Posterior cingulate gyrus (tissue), 11 donors: ENCODE measurements around the gene CRB2.

Source experiments
- DNase-seq, 10 donors: peaks; one replicate each; pipeline versions ENCODE4 v3.0.0 to v3.0.0-alpha.2; 2020 to 2021; ENCODE audit warnings: mixed read lengths in 3 of 10
- intact Hi-C: fragments of 100-400 bp; cut with DNase I; formaldehyde crosslinking; loops from one replicate; pipeline ENCODE4 v1.15.1; 2023

Gene CRB2

DNA sequence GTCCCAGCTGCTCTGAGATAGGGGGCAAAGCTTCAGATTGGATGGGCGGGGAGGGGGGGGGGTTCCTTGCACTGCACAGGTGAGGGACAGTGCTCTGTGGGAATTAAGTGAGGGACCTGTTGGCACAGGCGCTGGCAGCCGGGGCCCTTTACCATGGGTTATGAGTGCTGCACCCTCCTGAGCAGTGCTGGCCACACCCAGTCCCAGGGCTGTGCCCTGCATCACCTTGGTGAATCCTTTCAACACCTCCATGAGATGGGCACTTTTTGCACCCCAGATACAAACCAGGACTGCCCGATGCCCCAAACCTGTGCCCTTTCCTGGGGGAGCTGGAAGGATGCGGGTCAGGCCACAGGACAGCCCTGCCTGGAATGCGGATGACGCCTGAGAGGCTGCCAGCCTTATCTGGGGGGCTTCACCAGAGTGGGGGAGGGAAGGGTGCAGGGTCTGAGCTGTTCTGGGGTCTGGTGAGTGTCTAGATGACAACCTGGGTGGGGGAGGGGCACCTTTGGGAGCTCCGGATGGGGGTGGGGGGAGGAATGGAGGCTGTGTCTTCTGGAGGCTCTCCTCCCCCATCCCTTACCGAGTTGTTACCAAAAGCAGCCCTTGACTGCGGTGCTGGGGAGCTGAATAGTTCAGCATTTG lies 5.2 kb downstream of the CRB2 start:
- intact Hi-C loops = no loop called here
- no peak for DNase-seq

DNA sequence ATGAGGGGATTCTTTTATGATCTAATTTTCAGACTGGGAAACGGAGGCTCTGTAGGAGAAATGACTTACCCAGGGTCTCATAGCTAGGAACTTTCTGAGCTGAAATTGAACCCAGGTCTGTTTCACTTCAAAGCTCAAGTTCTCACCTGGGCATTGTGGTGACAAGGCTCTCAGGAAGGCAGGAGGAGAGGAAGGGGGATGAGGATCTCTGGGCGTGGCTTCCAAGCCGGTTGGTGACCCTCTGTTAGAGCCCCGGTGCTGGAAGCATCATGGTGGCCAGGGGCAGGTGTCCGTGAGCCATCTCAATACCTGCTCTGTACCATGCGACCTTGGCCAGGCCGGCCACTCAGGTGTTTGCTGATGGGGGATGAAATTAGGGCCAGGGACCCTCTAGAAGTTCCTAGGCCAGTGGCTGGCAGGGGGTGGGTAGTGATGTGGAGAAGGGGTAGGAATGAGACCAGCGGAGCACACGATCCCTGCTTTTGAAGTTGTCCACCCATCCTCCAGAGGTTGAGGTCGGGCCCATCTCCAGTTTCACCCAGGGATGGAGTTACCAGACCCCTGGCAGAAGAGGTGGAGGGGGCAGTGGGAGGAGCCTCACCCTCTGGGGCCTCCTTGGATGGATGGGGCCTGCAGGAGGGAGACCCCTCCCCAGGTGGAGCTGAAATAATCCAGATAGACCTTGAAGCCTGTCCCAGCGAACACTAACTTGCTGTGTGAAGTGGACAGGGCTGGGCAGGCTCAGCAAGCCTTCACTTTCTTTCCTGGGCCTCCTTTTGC lies 5.9 kb downstream of the CRB2 start:
- intact Hi-C loops = no loop called here
- DNase-seq = no peak

GRCh38 chr9:123362856-123363255 lies 6.9 kb downstream of the CRB2 start:
- no peak for DNase-seq
- intact Hi-C loops = no loop called here

GRCh38 chr9:123364241-123364824 lies 8.3 kb downstream of the CRB2 start:
- peak in 7 of 10 donors; percentile 46 to 95 (median 67) for DNase-seq
- intact Hi-C loops = no loop called here

DNA sequence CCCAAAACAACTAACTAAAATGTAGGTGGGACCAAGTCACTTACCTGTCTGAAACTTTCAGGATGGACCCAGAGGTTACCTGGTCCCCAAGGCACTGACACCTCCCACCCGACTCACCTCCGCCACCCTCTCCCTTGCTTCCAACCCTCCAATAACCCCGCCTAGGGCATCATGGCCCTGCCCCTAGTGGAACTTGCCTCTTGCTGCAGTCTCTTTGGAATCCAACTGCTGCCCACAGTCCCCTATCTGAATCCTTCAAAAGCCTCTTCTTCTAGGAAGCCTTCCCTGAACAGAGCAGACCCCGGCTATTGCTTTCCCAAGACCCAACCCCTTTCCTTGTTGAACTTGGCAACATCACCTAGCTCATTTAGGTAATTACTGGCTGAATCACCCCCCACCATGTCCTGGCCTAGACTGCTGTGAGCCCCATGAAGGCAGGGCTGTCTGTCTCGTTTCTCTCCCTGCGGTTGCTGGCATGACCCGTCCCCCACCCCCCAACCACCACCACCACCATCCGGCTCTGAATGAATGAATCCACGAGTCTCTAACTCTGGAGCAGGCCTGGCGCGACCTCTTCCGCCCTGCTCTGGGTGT lies 9.4 kb downstream of the CRB2 start:
- DNase-seq = no peak
- intact Hi-C loops = no loop called here

- no peak for DNase-seq
- intact Hi-C loops = no loop called here
These were observed 10.0 kb downstream of the CRB2 start for GRCh38 chr9:123365881-123366528.

GRCh38 chr9:123368023-123368422 lies 12.0 kb downstream of the CRB2 start:
- intact Hi-C loops = no loop called here
- no peak for DNase-seq

- DNase-seq = peak in 8 of 10 donors; percentile 60 to 97 (median 75)
- intact Hi-C loops = no loop called here
These were observed 12.6 kb downstream of the CRB2 start for GRCh38 chr9:123368536-123369153.

DNA sequence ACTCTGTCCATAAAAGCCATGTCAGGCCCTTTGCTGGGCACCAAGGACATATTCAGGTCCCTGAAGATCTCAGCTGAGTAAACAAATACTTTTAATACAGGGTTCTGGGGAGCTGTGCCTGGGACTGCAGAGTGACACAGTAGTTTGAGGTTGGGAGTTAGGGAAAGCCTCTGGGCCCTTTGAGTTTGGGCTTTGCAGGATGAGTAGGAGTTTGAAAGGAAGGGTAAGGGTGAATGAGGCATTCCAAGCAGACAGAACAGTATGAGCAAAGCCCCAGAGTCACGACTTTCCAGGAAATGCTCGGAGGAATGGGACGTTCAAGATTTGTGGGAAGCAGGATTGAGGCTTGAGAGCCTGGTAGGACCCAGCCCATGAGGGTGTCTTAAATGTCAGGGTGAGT lies 13.3 kb downstream of the CRB2 start:
- intact Hi-C loops = no loop called here
- DNase-seq = no peak

DNA sequence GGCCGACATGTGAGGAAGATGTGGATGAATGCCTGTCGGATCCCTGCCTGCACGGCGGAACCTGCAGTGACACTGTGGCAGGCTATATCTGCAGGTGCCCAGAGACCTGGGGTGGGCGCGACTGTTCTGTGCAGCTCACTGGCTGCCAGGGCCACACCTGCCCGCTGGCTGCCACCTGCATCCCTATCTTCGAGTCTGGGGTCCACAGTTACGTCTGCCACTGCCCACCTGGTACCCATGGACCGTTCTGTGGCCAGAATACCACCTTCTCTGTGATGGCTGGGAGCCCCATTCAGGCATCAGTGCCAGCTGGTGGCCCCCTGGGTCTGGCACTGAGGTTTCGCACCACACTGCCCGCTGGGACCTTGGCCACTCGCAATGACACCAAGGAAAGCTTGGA lies 14.1 kb downstream of the CRB2 start:
- no peak for DNase-seq
- intact Hi-C loops = no loop called here

- peak in 1 of 10 donors; percentile 82 for DNase-seq
- intact Hi-C loops = no loop called here
These were observed 14.7 kb downstream of the CRB2 start for GRCh38 chr9:123370526-123371227.

GRCh38 chr9:123371228-123371584 lies 15.2 kb downstream of the CRB2 start:
- intact Hi-C loops = no loop called here
- no peak for DNase-seq

- intact Hi-C loops = no loop called here
- DNase-seq = no peak
These were observed 16.0 kb downstream of the CRB2 start for GRCh38 chr9:123371805-123372590.

- peak in 1 of 10 donors; percentile 82 for DNase-seq
- intact Hi-C loops = no loop called here
These were observed 16.9 kb downstream of the CRB2 start for GRCh38 chr9:123372766-123373446.

DNA sequence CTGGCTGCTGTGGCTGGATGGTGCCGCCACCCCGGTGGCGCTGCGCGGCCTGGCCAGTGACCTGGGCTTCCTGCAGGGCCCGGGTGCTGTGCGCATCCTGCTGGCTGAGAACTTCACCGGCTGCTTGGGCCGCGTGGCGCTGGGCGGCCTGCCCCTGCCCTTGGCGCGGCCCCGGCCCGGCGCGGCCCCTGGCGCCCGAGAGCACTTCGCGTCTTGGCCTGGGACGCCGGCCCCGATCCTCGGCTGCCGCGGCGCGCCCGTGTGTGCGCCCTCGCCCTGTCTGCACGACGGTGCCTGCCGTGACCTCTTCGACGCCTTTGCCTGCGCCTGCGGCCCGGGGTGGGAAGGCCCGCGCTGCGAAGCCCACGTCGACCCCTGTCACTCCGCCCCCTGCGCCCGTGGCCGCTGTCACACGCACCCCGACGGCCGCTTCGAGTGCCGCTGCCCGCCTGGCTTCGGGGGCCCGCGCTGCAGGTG lies 17.5 kb downstream of the CRB2 start:
- intact Hi-C loops = no loop called here

GRCh38 chr9:123373946-123374345 lies 17.9 kb downstream of the CRB2 start:
- DNase-seq = peak in 4 of 10 donors; percentile 25 to 85 (median 56)
- intact Hi-C loops = no loop called here

More for the DNA sequence above, 17.5 kb downstream of the CRB2 start:
- DNase-seq = peak in 1 of 10 donors; percentile 81

DNA sequence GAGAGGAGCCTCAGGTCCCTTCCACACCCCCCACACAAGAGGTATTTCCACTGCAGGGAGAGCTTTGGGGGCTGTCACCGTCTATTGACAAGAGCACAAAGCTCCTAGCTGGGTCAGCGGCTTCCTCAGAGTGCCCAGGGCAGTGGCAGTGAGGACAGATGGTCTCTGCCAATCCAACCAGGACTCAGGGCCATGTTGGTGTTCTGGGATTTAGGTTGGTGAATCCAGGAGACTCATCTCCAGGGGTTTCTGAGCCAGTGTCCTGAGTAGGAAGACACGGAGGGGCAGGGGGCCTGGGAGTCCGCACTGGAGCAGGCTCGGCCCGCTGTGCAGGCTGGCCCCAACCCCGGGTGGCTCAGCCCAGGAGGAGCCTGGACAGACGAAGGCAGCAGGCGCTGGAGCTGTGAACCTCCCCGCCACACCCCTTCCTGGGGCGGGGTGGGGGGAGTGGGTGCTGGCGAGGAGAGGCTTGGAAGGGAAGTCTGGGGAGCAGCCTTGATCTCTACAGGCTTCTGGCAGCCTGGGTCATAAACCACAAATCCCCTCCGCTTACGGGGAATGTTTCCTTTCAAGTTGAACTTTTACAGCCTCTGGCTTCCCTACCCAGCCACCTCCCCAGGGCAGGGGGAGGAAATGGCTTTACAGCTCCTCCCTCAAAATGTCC lies 19.6 kb downstream of the CRB2 start:
- DNase-seq = peak in 1 of 10 donors; percentile 87
- intact Hi-C loops = no loop called here
